Neural cell (in vitro differentiated cells): ENCODE measurements around the gene PSD2. TPM values are rescaled to one million over a fixed set of nuclear protein-coding genes. Genes with fewer than 3 reads are reported as not detected.

Source experiments
- H2AFZ ChIP-seq: fragments of 200-600, 300-800 bp; sonication (generic), shearing (Covaris generic); 2 replicates; pipeline ENCODE4 v1.6.0; 2014; ENCODE audit warnings: low read depth, mild to moderate bottlenecking, antibody characterized with exemption, low read length, moderate library complexity
- H3F3A ChIP-seq: fragments of 200-600 bp; shearing (Covaris generic); 2 replicates; pipeline ENCODE4 v1.6.1; 2016; ENCODE audit warnings: mild to moderate bottlenecking, moderate library complexity, mixed read lengths, antibody characterized with exemption, low read length; ENCODE audit not compliant: insufficient read depth, poor library complexity, severe bottlenecking
- H3K27ac ChIP-seq: fragments of 200-600, 300-800 bp; sonication (generic), shearing (Covaris generic); 2 replicates; pipeline ENCODE4 v1.5.1; 2014; ENCODE audit warnings: mild to moderate bottlenecking, low read length, moderate library complexity
- H3K27me3 ChIP-seq: fragments of 300-800, 200-600 bp; sonication (generic), shearing (Covaris generic); 2 replicates; pipeline ENCODE4 v1.6.0; 2014; ENCODE audit warnings: mild to moderate bottlenecking, low read depth, low read length, moderate library complexity; ENCODE audit not compliant: insufficient read depth
- H3K36me3 ChIP-seq: fragments of 300-800, 200-600 bp; sonication (generic), shearing (Covaris generic); 2 replicates; pipeline ENCODE4 v1.5.1; 2014; ENCODE audit warnings: mild to moderate bottlenecking, antibody characterized with exemption, low read length, moderate library complexity; ENCODE audit not compliant: insufficient read depth
- H3K4me2 ChIP-seq: fragments of 300-800, 200-600 bp; sonication (generic), shearing (Covaris generic); 2 replicates; pipeline ENCODE4 v1.6.0; 2014; ENCODE audit warnings: mild to moderate bottlenecking, low read length
- H3K4me3 ChIP-seq: fragments of 300-800, 200-600 bp; sonication (generic), shearing (Covaris generic); 2 replicates; pipeline ENCODE4 v1.5.1; 2014; ENCODE audit warnings: mild to moderate bottlenecking, low read length, moderate library complexity
- H3K79me2 ChIP-seq: fragments of 200-600 bp; shearing (Covaris generic); replicated peaks from 2 replicates; pipeline ENCODE4 v1.6.0; 2014; ENCODE audit warnings: mild to moderate bottlenecking, low read length, moderate library complexity; ENCODE audit not compliant: insufficient read depth
- H3K9ac ChIP-seq: fragments of 300-800, 200-600 bp; sonication (generic), shearing (Covaris generic); 2 replicates; pipeline ENCODE4 v1.6.1; 2016; ENCODE audit warnings: mild to moderate bottlenecking, low read length, mixed read lengths
- H3K9me2 ChIP-seq: fragments of 200-600 bp; shearing (Covaris generic); 2 replicates; pipeline ENCODE4 v1.6.1; 2016; ENCODE audit warnings: mild to moderate bottlenecking, low read length, mixed read lengths; ENCODE audit not compliant: insufficient read depth
- H3K9me3 ChIP-seq: fragments of 200-600, 300-800 bp; sonication (generic), shearing (Covaris generic); 2 replicates; pipeline ENCODE4 v1.6.1; 2016; ENCODE audit warnings: mild to moderate bottlenecking, mixed run types, low read length, moderate library complexity, mixed read lengths
- H4K20me1 ChIP-seq: fragments of 200-600 bp; shearing (Covaris generic); 2 replicates; pipeline ENCODE4 v1.6.1; 2016; ENCODE audit warnings: mild to moderate bottlenecking, mixed run types; ENCODE audit not compliant: insufficient read depth
- CTCF ChIP-seq: fragments of 450-650 bp; IDR thresholded peaks from 2 replicates; pipeline ENCODE4 v1.5.1; 2014; ENCODE audit warnings: antibody characterized with exemption, mild to moderate bottlenecking, moderate library complexity; ENCODE audit not compliant: poor library complexity, severe bottlenecking
- EP300 ChIP-seq: fragments of 450-650 bp; conservative IDR thresholded peaks from 2 replicates; pipeline ENCODE4 v1.6.1; 2014; ENCODE audit warnings: antibody characterized with exemption, mild to moderate bottlenecking, moderate library complexity; ENCODE audit not compliant: poor library complexity, severe bottlenecking
- EZH2 ChIP-seq: fragments of 200-600, 300-800 bp; shearing (Covaris generic), sonication (generic); IDR thresholded peaks from 2 replicates; pipeline ENCODE4 v1.6.1; 2014; ENCODE audit warnings: antibody characterized with exemption, low read length, borderline replicate concordance, mild to moderate bottlenecking; ENCODE audit not compliant: insufficient read depth, poor library complexity, severe bottlenecking
- MXI1 ChIP-seq: fragments of 450-650 bp; conservative IDR thresholded peaks from 2 replicates; pipeline ENCODE4 v1.6.1; 2014; ENCODE audit warnings: antibody characterized with exemption, mild to moderate bottlenecking; ENCODE audit not compliant: poor library complexity, severe bottlenecking
- POLR2AphosphoS5 ChIP-seq: IDR thresholded peaks from 2 replicates; pipeline ENCODE4 v1.6.1; 2012
- RAD21 ChIP-seq: fragments of 450-650 bp; conservative IDR thresholded peaks from 2 replicates; pipeline ENCODE4 v1.6.1; 2014; ENCODE audit warnings: antibody characterized with exemption, mild to moderate bottlenecking, moderate library complexity
- REST ChIP-seq: IDR thresholded peaks from 2 replicates; pipeline ENCODE4 v1.6.1; 2012; ENCODE audit warnings: borderline replicate concordance
- SMC3 ChIP-seq: fragments of 450-650 bp; conservative IDR thresholded peaks from 2 replicates; pipeline ENCODE4 v1.6.1; 2014; ENCODE audit warnings: antibody characterized with exemption, mild to moderate bottlenecking, moderate library complexity; ENCODE audit not compliant: poor library complexity
- TAF1 ChIP-seq: IDR thresholded peaks from 2 replicates; pipeline ENCODE4 v1.6.1; 2012; ENCODE audit warnings: low read depth
- polyA plus RNA-seq: library from polyadenylated mRNA; depleted of rRNA; stranded (reverse); fragments of >200 nt; gene quantifications from 2 replicates; pipeline ENCODE4 v1.2.3, GENCODE V29; 2014

Gene PSD2
- polyA plus RNA-seq, 1 donor from 2014 or later: 33.4 TPM

- Histone ChIP-seq H3K79me2 (no peaks in the 10 kb centered on the region), H3F3A (no peaks in the 10 kb centered on the region), H3K27ac (no peak overlapping the region), H2AFZ (no peak overlapping the region), H4K20me1 (no peaks in the 10 kb centered on the region), H3K27me3 (no peaks in the 10 kb centered on the region), H3K9me3 (no peaks in the 10 kb centered on the region), H3K4me3 (no peak overlapping the region), H3K4me2 (no peak overlapping the region), H3K36me3 (no peaks in the 10 kb centered on the region), H3K9me2 (no peaks in the 10 kb centered on the region), H3K9ac (no peak overlapping the region)
- TF ChIP-seq CTCF (no peak), MXI1 (no peak), RAD21 (no peak), POLR2AphosphoS5 (no peak), REST (no peak), EP300 (no peak), SMC3 (no peak), TAF1 (no peak), EZH2 (no peak)
Measured at GRCh38 chr5:139861889-139862207, 66.2 kb downstream of the PSD2 start.

- H3K79me2 ChIP-seq: no peaks in the 10 kb centered on the region
- H3K4me3 ChIP-seq: no peak overlapping the region
- no peaks in the 10 kb centered on the region for H4K20me1 ChIP-seq
- no peak overlapping the region for H3K9ac ChIP-seq
- no peaks in the 10 kb centered on the region for H3K27me3 ChIP-seq
- no peak for TF ChIP-seq MXI1
- TF ChIP-seq RAD21: no peak
- no peak for TF ChIP-seq EZH2
- TF ChIP-seq SMC3: no peak
- TF ChIP-seq TAF1: no peak
- no peak for TF ChIP-seq CTCF
- no peak for TF ChIP-seq EP300
- no peak for TF ChIP-seq POLR2AphosphoS5
- no peak for TF ChIP-seq REST
- no peaks in the 10 kb centered on the region for H3K36me3 ChIP-seq
- H2AFZ ChIP-seq: no peak overlapping the region
- no peak overlapping the region for H3K4me2 ChIP-seq
- H3K9me3 ChIP-seq: no peaks in the 10 kb centered on the region
- H3K9me2 ChIP-seq: no peaks in the 10 kb centered on the region
- no peaks in the 10 kb centered on the region for H3F3A ChIP-seq
- H3K27ac ChIP-seq: no peak overlapping the region
Measured at GRCh38 chr5:139862313-139862712, 66.7 kb downstream of the PSD2 start.
